Mesenchymal stem cell (in vitro differentiated cells and primary cell): Measurements from ENCODE around the gene LDLRAD3.
A peak's percentile ranks its signal among the peaks of the same experiment; 100 is the strongest.

Experiments
- DNase-seq: peaks from one replicate; pipeline ENCODE4 v3.0.0-alpha.2; 2013
- H2AFZ ChIP-seq: one replicate; pipeline ENCODE4 v1.6.1; 2013; ENCODE audit warnings: low read depth, mild to moderate bottlenecking, control low read depth, inconsistent platforms, low read length, moderate library complexity
- H2AK5ac ChIP-seq: 2 replicates; pipeline ENCODE4 v1.6.1; 2013; ENCODE audit warnings: low read length, moderate library complexity, mild to moderate bottlenecking, inconsistent platforms; ENCODE audit not compliant: severe bottlenecking
- H2BK120ac ChIP-seq: one replicate; pipeline ENCODE4 v1.6.1; 2013; ENCODE audit warnings: low read depth, mild to moderate bottlenecking, inconsistent platforms, low read length, moderate library complexity
- H2BK12ac ChIP-seq, 2 experiments: one replicate each; pipeline ENCODE4 v1.6.1; 2013; ENCODE audit warnings: inconsistent platforms in 2 of 2, low read length in 2 of 2, mild to moderate bottlenecking in 2 of 2, moderate library complexity in 2 of 2, control low read depth in 1 of 2
- H2BK15ac ChIP-seq: one replicate; pipeline ENCODE4 v1.6.1; 2013; ENCODE audit warnings: mild to moderate bottlenecking, low read depth, inconsistent platforms; ENCODE audit not compliant: poor library complexity, severe bottlenecking
- H2BK5ac ChIP-seq: 2 replicates; pipeline ENCODE4 v1.6.1; 2013; ENCODE audit warnings: low read depth, mild to moderate bottlenecking, low read length, control low read depth, inconsistent platforms; ENCODE audit not compliant: poor library complexity, severe bottlenecking
- H3K14ac ChIP-seq, 2 experiments: one replicate each; pipeline ENCODE4 v1.6.1; 2013; ENCODE audit warnings: inconsistent platforms in 2 of 2, low read length in 2 of 2, control low read depth in 1 of 2, mild to moderate bottlenecking in 1 of 2, moderate library complexity in 1 of 2
- H3K18ac ChIP-seq, 2 experiments: one replicate each; pipeline ENCODE4 v1.6.1; 2013; ENCODE audit warnings: inconsistent platforms in 2 of 2, low read length in 2 of 2, control low read depth in 1 of 2, low read depth in 1 of 2, mild to moderate bottlenecking in 1 of 2
- H3K23ac ChIP-seq, 2 experiments: one replicate each; pipeline ENCODE4 v1.6.1; 2013; ENCODE audit warnings: inconsistent platforms in 2 of 2, low read length in 2 of 2, mild to moderate bottlenecking in 2 of 2, moderate library complexity in 2 of 2, control low read depth in 1 of 2
- H3K27ac ChIP-seq: 2 replicates; pipeline ENCODE4 v1.5.1; 2013; ENCODE audit warnings: mild to moderate bottlenecking, moderate library complexity, low read length, control low read depth, inconsistent platforms; ENCODE audit not compliant: poor library complexity, severe bottlenecking
- H3K27me3 ChIP-seq, 2 experiments: 2 replicates each; pipeline versions ENCODE4 v1.6.1 to v1.7.0; 2013; ENCODE audit warnings: low read length in 2 of 2, mild to moderate bottlenecking in 2 of 2, moderate library complexity in 2 of 2, control low read depth in 1 of 2, inconsistent platforms in 1 of 2; ENCODE audit not compliant: control insufficient read depth in 1 of 2, insufficient read depth in 1 of 2
- H3K36me3 ChIP-seq, 2 experiments: 2 replicates each; pipeline versions ENCODE4 v1.6.1 to v1.7.0; 2013; ENCODE audit warnings: low read length in 2 of 2, control low read depth in 1 of 2, inconsistent platforms in 1 of 2, low read depth in 1 of 2, mild to moderate bottlenecking in 1 of 2; ENCODE audit not compliant: insufficient read depth in 2 of 2, control insufficient read depth in 1 of 2
- H3K4ac ChIP-seq, 2 experiments: one replicate each; pipeline ENCODE4 v1.6.1; 2013; ENCODE audit warnings: inconsistent platforms in 2 of 2, low read length in 2 of 2, mild to moderate bottlenecking in 2 of 2, moderate library complexity in 2 of 2, control low read depth in 1 of 2, low read depth in 1 of 2
- H3K4me1 ChIP-seq: 2 replicates; pipeline ENCODE4 v1.6.1; 2013; ENCODE audit warnings: low read depth, low read length, control low read depth; ENCODE audit not compliant: control insufficient read depth, insufficient read depth
- H3K4me2 ChIP-seq: 2 replicates; pipeline ENCODE4 v1.6.1; 2013; ENCODE audit warnings: low read length, mild to moderate bottlenecking, inconsistent platforms; ENCODE audit not compliant: poor library complexity, severe bottlenecking
- H3K4me3 ChIP-seq, 2 experiments: 2 replicates each; pipeline versions ENCODE4 v1.5.1 to v1.7.0; 2013; ENCODE audit warnings: low read length in 2 of 2, mild to moderate bottlenecking in 2 of 2, control low read depth in 1 of 2, low read depth in 1 of 2; ENCODE audit not compliant: insufficient read depth in 1 of 2
- H3K79me1 ChIP-seq: replicated peaks from 2 replicates; pipeline ENCODE4 v1.6.1; 2013; ENCODE audit warnings: mild to moderate bottlenecking, control low read depth, low read length, inconsistent platforms; ENCODE audit not compliant: poor library complexity, severe bottlenecking
- H3K9ac ChIP-seq: 2 replicates; pipeline ENCODE4 v1.7.0; 2013; ENCODE audit warnings: mild to moderate bottlenecking, low read length, moderate library complexity
- H3K9me3 ChIP-seq: 2 replicates; pipeline ENCODE4 v1.7.0; 2013; ENCODE audit warnings: mild to moderate bottlenecking, low read length; ENCODE audit not compliant: control insufficient read depth
- H4K8ac ChIP-seq: one replicate; pipeline ENCODE4 v1.6.1; 2013; ENCODE audit warnings: inconsistent platforms, mild to moderate bottlenecking, low read length, moderate library complexity
- H4K91ac ChIP-seq: one replicate; pipeline ENCODE4 v1.6.1; 2013; ENCODE audit warnings: mild to moderate bottlenecking, low read length, inconsistent platforms
- WGBS: methylation state at CpG from one replicate; pipeline ENCODE4 v1.1.7; 2013; ENCODE audit warnings: mixed read lengths; 5-methylcytosine and 5-hydroxymethylcytosine counted together

Gene LDLRAD3

DNA sequence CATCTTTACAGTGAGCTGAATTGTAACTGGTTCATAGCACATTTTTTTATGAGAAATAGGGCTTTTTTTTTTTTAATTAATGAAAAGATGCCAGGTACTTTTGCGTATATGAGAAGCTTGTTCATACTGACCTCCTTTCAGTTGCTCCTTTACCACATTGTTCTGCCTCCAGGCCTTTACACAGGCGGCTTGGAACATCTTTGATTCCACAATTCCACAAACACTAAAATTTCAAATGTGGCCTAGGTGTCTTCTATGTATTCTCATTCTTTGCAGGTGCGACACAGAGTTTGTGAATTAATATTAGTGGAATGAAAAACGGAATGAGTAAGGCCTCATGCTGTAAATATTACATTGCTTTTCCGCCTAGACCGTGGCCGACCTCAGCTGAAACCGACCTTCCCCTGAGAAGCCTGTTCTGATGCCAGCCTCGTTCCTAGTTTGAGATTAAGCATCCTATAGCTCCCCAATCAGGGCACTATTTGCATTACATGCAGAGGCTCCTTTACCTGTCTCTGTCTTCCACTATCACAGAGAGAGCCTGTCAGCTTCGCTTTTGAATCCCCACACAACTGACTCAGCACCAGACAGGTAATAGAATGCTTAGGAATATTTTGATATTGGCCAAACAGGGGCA lies 125.8 kb downstream of the LDLRAD3 start:
- Histone ChIP-seq H4K91ac (no peak overlapping the region), H3K23ac (no peak overlapping the region)
- WGBS, result 77% methylated on average over 8 of the region's 10 CpGs

DNA sequence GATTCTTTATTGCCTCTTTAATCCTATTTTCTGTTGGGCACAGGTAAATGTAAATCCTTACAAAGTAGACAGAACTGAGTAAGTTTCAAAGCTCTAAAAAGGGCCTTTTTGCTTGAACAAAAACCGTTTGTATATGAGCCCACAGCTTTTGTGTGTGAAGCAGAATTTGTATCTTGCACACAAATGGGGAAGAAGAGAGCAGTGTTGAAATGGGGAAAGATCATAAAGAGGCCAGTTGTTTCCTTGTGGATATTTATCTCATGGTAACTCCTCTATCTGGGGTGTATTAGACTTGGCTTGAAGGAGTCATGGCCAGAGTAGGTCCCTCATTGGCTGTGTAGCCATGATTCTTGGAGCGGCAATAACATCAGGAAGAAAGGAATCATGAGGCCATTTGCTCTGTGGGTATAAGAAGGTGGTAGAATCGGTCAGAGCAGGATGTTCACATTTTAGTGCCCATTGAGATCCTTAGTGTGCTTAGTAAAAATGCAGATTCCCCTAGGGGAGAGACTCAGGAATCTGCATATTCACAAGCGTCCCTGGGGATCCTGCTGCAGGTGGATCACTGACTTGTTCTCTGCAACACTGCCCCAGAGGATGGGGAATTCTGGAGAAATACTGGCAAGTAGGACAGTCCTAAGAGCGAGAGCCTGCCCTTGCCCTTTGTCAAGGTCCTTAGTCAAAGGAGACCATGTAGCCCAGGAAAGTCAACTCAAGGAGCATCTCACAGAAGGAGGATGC lies 126.5 kb downstream of the LDLRAD3 start:
- no peak overlapping the region for H2AK5ac ChIP-seq
- no peak overlapping the region for H2BK12ac ChIP-seq
- H3K4ac ChIP-seq, result no peak overlapping the region
- H2AFZ ChIP-seq, result no peak overlapping the region
- DNase-seq, result no peak
- no peak overlapping the region for H3K4me2 ChIP-seq
- no peak overlapping the region for H4K91ac ChIP-seq
- no peak overlapping the region for H3K14ac ChIP-seq
- no peak overlapping the region for H3K9ac ChIP-seq
- no peaks in the 10 kb centered on the region for H3K27me3 ChIP-seq
- H3K4me1 ChIP-seq, result peaks cover 9% of the 10 kb centered on the region
- no peak overlapping the region for H2BK5ac ChIP-seq
- H2BK15ac ChIP-seq, result no peak overlapping the region
- no peak overlapping the region for H4K8ac ChIP-seq
- H3K4me3 ChIP-seq, result no peak overlapping the region
- WGBS, result 83% methylated on average over 5 of the region's 5 CpGs
- H3K27ac ChIP-seq, result no peak overlapping the region
- H3K23ac ChIP-seq, result no peak overlapping the region
- no peak overlapping the region for H3K18ac ChIP-seq
- no peaks in the 10 kb centered on the region for H3K79me1 ChIP-seq
- no peaks in the 10 kb centered on the region for H3K36me3 ChIP-seq
- peaks cover 6% of the 10 kb centered on the region for H3K9me3 ChIP-seq
- H2BK120ac ChIP-seq, result peak overlapping the region; percentile 3

More for the DNA sequence above, 125.8 kb downstream of the LDLRAD3 start:
- no peaks in the 10 kb centered on the region for H3K79me1 ChIP-seq
- H3K4ac ChIP-seq, result no peak overlapping the region
- peaks cover 6% of the 10 kb centered on the region for H3K4me1 ChIP-seq
- no peak for DNase-seq
- H2BK12ac ChIP-seq, result no peak overlapping the region
- H3K27ac ChIP-seq, result no peak overlapping the region
- H3K36me3 ChIP-seq, result no peaks in the 10 kb centered on the region
- no peak overlapping the region for H2AFZ ChIP-seq
- no peak overlapping the region for H3K9ac ChIP-seq
- H4K8ac ChIP-seq, result no peak overlapping the region
- no peaks in the 10 kb centered on the region for H3K27me3 ChIP-seq
- H3K4me3 ChIP-seq, result no peak overlapping the region
- H3K14ac ChIP-seq, result no peak overlapping the region
- no peak overlapping the region for H2BK120ac ChIP-seq
- no peak overlapping the region for H2BK5ac ChIP-seq
- no peak overlapping the region for H3K4me2 ChIP-seq
- no peak overlapping the region for H2AK5ac ChIP-seq
- no peak overlapping the region for H3K18ac ChIP-seq
- H2BK15ac ChIP-seq, result no peak overlapping the region
- peaks cover 6% of the 10 kb centered on the region for H3K9me3 ChIP-seq

DNA sequence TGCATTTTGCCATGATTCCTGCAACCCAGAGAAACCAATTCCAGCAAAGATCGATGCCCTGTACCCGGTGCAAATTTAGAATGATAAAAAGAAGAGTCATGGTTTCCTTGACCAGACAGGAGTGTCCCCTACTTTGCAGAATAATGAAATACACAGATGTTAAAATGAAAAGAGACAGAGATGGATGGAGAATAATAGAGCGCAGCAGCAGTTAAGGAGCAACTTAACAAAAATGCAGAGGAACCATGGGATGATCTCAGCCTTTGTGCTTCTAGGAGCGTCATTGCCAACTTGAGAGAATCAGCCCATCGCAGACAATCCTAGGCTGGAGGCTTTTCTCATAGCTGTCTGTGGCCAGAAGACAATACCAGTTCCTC lies 127.1 kb downstream of the LDLRAD3 start:
- no peak overlapping the region for H3K14ac ChIP-seq
- peaks cover 7% of the 10 kb centered on the region for H3K9me3 ChIP-seq
- no peaks in the 10 kb centered on the region for H3K36me3 ChIP-seq
- H3K4me3 ChIP-seq, result no peak overlapping the region
- H3K79me1 ChIP-seq, result no peaks in the 10 kb centered on the region
- H4K91ac ChIP-seq, result no peak overlapping the region
- WGBS, result 83% methylated on average over 5 of the region's 5 CpGs
- no peak overlapping the region for H2AFZ ChIP-seq
- H3K9ac ChIP-seq, result no peak overlapping the region
- H2BK5ac ChIP-seq, result no peak overlapping the region
- no peak overlapping the region for H2AK5ac ChIP-seq
- no peak overlapping the region for H4K8ac ChIP-seq
- no peak overlapping the region for H2BK12ac ChIP-seq
- no peaks in the 10 kb centered on the region for H3K27me3 ChIP-seq
- DNase-seq, result no peak
- no peak overlapping the region for H3K4ac ChIP-seq
- peak overlapping the region; percentile 3 for H2BK120ac ChIP-seq
- peaks cover 9% of the 10 kb centered on the region for H3K4me1 ChIP-seq
- H3K27ac ChIP-seq, result no peak overlapping the region
- no peak overlapping the region for H3K18ac ChIP-seq
- no peak overlapping the region for H3K23ac ChIP-seq
- no peak overlapping the region for H2BK15ac ChIP-seq
- H3K4me2 ChIP-seq, result no peak overlapping the region

DNA sequence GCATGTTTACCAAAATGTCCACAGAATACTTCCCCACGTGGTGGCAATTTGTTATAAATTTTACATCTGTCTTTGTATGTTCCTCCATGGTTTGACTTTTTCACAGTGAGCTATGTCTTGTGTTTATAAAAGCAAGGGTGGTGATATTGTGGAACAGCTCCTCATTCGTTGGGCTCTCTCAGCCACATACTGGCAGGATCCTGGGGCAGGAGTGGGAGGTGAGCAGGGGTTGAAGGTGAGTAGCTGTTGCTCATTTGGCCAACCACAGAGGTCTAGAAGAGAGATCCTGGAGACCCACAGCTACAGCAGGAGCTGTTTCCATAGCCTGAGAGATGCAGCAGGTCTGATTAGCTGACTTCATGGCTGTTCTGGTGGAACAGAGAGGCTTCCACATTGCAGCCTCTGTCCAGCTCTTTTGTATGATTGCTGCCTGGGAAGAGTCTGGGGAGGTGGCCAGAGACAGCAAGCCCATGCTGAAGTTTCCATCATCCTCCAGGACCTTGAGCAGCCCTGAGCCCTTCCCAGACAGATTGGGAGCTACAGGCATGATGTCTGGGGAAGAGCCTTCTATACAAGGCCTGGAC lies 128.1 kb downstream of the LDLRAD3 start:
- Histone ChIP-seq H2BK120ac (peak overlapping the region; percentile 21), H2BK15ac (peak overlapping the region; percentile 9), H2AFZ (no peak overlapping the region), H3K27ac (no peak overlapping the region), H3K9me3 (peaks cover 5% of the 10 kb centered on the region), H3K4me3 (no peak overlapping the region), H3K27me3 (no peaks in the 10 kb centered on the region), H3K18ac (peak overlapping the region; percentile 71 to 72), H3K23ac (no peak overlapping the region), H3K79me1 (no peaks in the 10 kb centered on the region), H2BK5ac (no peak overlapping the region), H4K91ac (peak overlapping the region; percentile 66), H3K14ac (no peak overlapping the region), H3K9ac (no peak overlapping the region), H3K4me1 (peaks cover 9% of the 10 kb centered on the region), H3K4me2 (no peak overlapping the region), H3K4ac (peak overlapping the region; percentile 6 to 36), H3K36me3 (no peaks in the 10 kb centered on the region), H2BK12ac (peak overlapping the region in 1 of 2 experiments; percentile 11), H4K8ac (peak overlapping the region; percentile 17), H2AK5ac (peak overlapping the region; percentile 16)
- DNase-seq, result peak; percentile 35
- 74% methylated on average over 2 of the region's 2 CpGs for WGBS
